RWPE2 (cell line): Measurements from ENCODE around the gene LSM10.

Source experiments
- ATAC-seq: fragments of 200-7000 bp; cut with Tn5 transposase; 3 replicates; pipeline ENCODE4 v1.9.1; 2021; ENCODE audit warnings: low read depth
- DNase-seq: peaks from one replicate; pipeline ENCODE4 v3.0.0-alpha.2; 2020; ENCODE audit warnings: low spot score
- H3K27ac ChIP-seq: fragments of 450-650 bp; 2 replicates; pipeline ENCODE4 v1.5.1; 2017; ENCODE audit warnings: mild to moderate bottlenecking; ENCODE audit not compliant: poor library complexity, severe bottlenecking
- H3K27me3 ChIP-seq: fragments of 250-450 bp; sonication (Bioruptor Pico); 2 replicates; pipeline ENCODE4 v1.5.1; 2021; ENCODE audit warnings: mild to moderate bottlenecking, moderate library complexity; ENCODE audit not compliant: insufficient read depth, poor library complexity, severe bottlenecking
- H3K36me3 ChIP-seq: fragments of 250-450 bp; sonication (Bioruptor Pico); 2 replicates; pipeline ENCODE4 v1.5.1; 2020; ENCODE audit warnings: low read depth, mild to moderate bottlenecking, moderate library complexity
- H3K4me1 ChIP-seq: fragments of 250-450 bp; sonication (Bioruptor Pico); 2 replicates; pipeline ENCODE4 v1.5.1; 2021; ENCODE audit warnings: mild to moderate bottlenecking, moderate library complexity; ENCODE audit not compliant: insufficient read depth, poor library complexity, severe bottlenecking
- H3K4me3 ChIP-seq: fragments of 250-450 bp; sonication (Bioruptor Pico); 2 replicates; pipeline ENCODE4 v1.5.1; 2021; ENCODE audit warnings: mild to moderate bottlenecking, moderate library complexity; ENCODE audit not compliant: severe bottlenecking
- H3K9me3 ChIP-seq: fragments of 250-450 bp; sonication (Bioruptor Pico); 2 replicates; pipeline ENCODE4 v1.5.1; 2021; ENCODE audit warnings: mild to moderate bottlenecking, moderate library complexity; ENCODE audit not compliant: severe bottlenecking
- TF ChIP-seq, protein P1 (sequence below): fragments of 450-650 bp; IDR thresholded peaks from one replicate; pipeline ENCODE4 v1.5.1; 2017; ENCODE audit warnings: mild to moderate bottlenecking, moderate library complexity; ENCODE audit not compliant: poor library complexity, severe bottlenecking

LSM10 gene

GRCh38 chr1:36400514-36400824, 2.8 kb upstream of the LSM10 start:
- Histone ChIP-seq H3K4me3 (no peak overlapping the region), H3K9me3 (no peaks in the 10 kb centered on the region), H3K27ac (no peak overlapping the region), H3K27me3 (no peaks in the 10 kb centered on the region), H3K4me1 (peaks cover 3% of the 10 kb centered on the region), H3K36me3 (no peaks in the 10 kb centered on the region)
- TF ChIP-seq, protein P1, sequence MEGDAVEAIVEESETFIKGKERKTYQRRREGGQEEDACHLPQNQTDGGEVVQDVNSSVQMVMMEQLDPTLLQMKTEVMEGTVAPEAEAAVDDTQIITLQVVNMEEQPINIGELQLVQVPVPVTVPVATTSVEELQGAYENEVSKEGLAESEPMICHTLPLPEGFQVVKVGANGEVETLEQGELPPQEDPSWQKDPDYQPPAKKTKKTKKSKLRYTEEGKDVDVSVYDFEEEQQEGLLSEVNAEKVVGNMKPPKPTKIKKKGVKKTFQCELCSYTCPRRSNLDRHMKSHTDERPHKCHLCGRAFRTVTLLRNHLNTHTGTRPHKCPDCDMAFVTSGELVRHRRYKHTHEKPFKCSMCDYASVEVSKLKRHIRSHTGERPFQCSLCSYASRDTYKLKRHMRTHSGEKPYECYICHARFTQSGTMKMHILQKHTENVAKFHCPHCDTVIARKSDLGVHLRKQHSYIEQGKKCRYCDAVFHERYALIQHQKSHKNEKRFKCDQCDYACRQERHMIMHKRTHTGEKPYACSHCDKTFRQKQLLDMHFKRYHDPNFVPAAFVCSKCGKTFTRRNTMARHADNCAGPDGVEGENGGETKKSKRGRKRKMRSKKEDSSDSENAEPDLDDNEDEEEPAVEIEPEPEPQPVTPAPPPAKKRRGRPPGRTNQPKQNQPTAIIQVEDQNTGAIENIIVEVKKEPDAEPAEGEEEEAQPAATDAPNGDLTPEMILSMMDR, result no peak
- DNase-seq (no peak), ATAC-seq (no peak)

DNA sequence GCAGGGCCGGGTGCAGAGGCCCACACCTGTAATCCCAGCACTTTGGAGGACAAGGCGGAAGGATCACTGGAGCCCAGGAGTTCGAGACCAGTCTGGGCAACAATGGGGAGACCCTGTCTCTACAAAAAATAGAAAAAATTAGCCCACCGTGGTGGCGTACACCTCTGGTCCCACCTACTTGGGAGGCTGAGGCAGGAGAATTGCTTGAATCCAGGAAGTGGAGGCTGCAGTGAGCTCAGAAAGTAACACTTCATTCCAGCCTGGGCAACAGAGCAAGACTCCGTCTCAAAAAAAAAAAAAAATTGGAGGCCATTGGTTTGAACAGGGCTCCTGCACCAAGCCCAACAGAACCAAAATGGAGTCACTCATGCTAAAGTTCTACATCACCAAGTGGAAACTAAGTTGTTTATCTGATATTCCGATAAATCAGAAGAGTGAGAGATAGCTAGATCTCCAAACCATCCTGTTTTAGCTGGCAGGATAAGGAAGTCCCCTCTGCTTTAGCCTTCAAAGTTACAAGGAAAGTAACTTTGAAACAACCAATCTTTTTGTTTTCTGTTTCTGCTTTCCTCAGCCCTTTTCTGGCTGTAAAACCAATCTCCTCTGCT, 766 bp upstream of the LSM10 start:
- Histone ChIP-seq H3K4me3 (no peak overlapping the region), H3K27ac (no peak overlapping the region), H3K36me3 (peaks cover 4% of the 10 kb centered on the region; the same call in 1 of the 2 replicates), H3K9me3 (no peaks in the 10 kb centered on the region), H3K27me3 (no peaks in the 10 kb centered on the region), H3K4me1 (peaks cover 3% of the 10 kb centered on the region)
- no peak for DNase-seq
- ATAC-seq, result no peak
- TF ChIP-seq, protein P1, result no peak

DNA sequence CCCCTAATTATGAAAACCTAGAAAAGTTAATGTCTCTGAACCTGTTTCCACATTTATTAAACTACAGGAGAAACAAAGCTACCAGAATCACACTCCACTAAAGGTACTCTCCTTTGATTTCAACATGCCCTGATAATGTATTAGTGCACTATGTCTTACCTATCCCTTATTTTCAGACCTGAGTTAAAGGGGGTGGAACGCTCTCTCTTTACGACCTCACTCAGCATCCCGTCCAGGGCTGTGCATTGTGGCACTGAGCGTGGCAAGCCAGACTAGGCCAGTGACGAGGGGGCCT, 678 bp downstream of the LSM10 start:
- H3K27me3 ChIP-seq, result no peaks in the 10 kb centered on the region
- H3K36me3 ChIP-seq, result peaks cover 12% of the 10 kb centered on the region; the same call in 1 of the 2 replicates
- H3K9me3 ChIP-seq, result no peaks in the 10 kb centered on the region
- H3K27ac ChIP-seq, result peak overlapping the region; percentile 40
- TF ChIP-seq, protein P1, result no peak
- peak overlapping the region; percentile 73 for H3K4me3 ChIP-seq
- peaks cover 3% of the 10 kb centered on the region for H3K4me1 ChIP-seq
- ATAC-seq, result peak; percentile 65
- DNase-seq, result no peak

GRCh38 chr1:36396359-36396758, 1.3 kb downstream of the LSM10 start:
- no peaks in the 10 kb centered on the region for H3K9me3 ChIP-seq
- DNase-seq, result no peak
- peaks cover 12% of the 10 kb centered on the region; the same call in 1 of the 2 replicates for H3K36me3 ChIP-seq
- H3K27ac ChIP-seq, result no peak overlapping the region
- H3K4me1 ChIP-seq, result peaks cover 3% of the 10 kb centered on the region
- no peak for ATAC-seq
- no peak overlapping the region for H3K4me3 ChIP-seq
- TF ChIP-seq, protein P1, result no peak
- no peaks in the 10 kb centered on the region for H3K27me3 ChIP-seq

- TF ChIP-seq, protein P1, result no peak
- DNase-seq (no peak), ATAC-seq (no peak)
- no peak overlapping the region for H3K27ac ChIP-seq
- H3K9me3 ChIP-seq, result no peaks in the 10 kb centered on the region
- H3K36me3 ChIP-seq, result peaks cover 12% of the 10 kb centered on the region; the same call in 1 of the 2 replicates
- no peaks in the 10 kb centered on the region for H3K27me3 ChIP-seq
- H3K4me1 ChIP-seq, result peaks cover 3% of the 10 kb centered on the region
- no peak overlapping the region for H3K4me3 ChIP-seq
Observed at GRCh38 chr1:36393686-36394085, 4.0 kb downstream of the LSM10 start.
